GM19328 (cell line): ENCODE measurements around the gene RIPOR3.
"Not testable (repeated sequence)": the region's sequence is repeated elsewhere in the genome, so short reads cannot be mapped to it uniquely, and the experiment has no call there.

Source experiments
- ATAC-seq: cut with Tn5 transposase; IDR thresholded peaks from one replicate; pipeline ENCODE4 v1.9.1; 2021; ENCODE audit warnings: mild to moderate bottlenecking, moderate library complexity; ENCODE audit not compliant: unreplicated experiment

RIPOR3 gene

DNA sequence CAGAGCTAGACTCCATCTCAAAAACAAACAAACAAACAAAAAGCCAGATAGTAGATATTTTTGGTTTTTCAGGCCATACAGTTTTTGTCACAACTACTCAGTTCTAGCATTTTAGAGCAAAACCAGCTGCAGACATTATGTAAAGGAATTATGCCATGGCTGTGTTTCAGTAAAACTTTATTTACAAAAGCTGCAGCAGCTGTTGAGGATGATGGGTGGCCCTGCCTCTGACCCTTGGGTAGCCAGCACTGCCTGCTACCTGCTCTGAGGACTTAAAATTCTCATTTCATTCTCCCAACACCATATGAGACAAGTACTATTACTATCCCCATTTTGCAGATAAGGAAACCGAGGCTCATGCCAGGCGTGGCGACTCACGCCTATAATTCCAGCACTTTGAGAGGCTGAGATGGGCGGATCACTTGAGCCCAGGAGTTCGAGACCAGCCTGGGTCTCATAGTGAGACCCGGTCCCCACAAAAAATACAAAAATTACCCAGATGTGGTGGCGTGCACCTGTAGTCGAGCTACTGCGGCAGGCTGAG, 56.3 kb downstream of the RIPOR3 start:
- ATAC-seq, result no peak

DNA sequence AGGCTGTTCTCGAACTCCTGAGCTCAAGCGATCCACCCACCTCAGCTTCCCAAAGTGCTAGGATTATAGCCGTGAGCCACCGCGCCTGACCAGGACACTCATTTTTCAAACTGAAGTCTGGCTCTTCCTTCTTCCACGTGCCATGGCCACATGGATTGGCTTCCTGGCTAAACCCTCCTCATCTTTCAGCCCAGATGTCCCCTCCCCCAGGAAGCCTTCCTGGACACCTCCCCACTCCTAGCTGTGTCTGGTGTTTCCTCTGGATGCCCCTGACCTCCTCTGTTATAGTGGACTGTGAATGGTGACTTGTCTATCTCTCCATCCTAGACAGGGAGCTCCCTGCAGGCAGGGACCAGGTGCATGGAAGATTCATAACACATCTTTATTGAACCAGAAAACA, 57.2 kb downstream of the RIPOR3 start:
- no peak for ATAC-seq

DNA sequence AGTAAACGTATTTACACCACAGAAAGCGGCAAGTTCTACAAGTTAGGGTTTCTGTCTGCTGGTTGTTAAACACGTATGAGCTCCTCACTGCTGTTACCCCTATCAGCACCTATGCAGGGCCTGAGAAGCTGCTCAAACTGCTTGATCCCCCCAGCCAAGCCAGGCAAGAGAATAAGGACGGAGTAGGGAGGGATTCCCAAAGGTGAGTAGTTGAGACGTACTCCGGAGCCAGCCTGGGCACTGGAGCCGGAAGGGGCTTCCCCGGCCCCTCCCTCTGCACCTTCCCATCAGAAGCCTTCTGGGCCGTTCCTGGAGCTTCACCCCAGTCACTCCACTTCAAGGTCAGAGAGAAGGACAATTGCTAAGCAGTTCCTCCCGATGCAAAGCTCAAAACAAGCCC, 58.0 kb downstream of the RIPOR3 start:
- ATAC-seq, result no peak

DNA sequence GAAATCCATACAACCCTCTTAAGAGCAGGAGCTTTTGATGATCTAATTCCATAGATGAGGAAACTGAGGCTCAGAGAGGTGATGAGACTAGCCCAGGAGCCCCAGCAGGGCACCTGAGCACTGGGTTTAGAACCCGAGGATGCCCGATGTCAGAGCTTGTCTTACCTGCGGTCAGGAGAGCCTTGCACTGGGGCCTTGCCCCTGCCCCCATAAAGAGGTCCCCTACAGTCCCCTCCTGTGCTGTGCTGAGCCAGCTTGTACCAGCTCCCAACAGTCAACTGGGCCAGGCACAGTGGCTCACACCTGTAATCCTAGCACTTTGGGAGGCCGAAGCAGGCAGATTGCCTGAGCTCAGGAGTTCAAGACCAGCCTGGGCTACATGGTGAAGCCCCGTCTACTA, 58.6 kb downstream of the RIPOR3 start:
- no peak for ATAC-seq

DNA sequence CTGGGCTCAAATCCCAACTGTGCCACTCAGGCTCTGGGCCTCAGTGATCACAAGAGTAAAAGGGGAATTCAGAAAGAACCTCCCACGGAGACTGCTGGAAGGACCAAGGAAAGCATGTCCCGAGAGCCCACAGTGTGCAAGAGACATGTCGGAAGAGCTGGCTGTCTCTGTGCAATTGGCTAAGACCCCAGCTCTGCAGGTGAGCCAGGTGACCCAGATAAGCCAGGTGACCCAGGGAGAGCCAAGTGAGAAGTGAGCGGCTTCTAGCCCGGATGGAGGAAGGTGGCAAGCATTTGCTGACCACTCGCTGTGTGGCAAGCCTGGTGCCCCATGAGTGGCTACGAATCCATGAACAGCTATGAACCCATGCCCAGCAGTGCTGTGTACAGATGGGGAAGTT, 59.1 kb downstream of the RIPOR3 start:
- ATAC-seq, result no peak

DNA sequence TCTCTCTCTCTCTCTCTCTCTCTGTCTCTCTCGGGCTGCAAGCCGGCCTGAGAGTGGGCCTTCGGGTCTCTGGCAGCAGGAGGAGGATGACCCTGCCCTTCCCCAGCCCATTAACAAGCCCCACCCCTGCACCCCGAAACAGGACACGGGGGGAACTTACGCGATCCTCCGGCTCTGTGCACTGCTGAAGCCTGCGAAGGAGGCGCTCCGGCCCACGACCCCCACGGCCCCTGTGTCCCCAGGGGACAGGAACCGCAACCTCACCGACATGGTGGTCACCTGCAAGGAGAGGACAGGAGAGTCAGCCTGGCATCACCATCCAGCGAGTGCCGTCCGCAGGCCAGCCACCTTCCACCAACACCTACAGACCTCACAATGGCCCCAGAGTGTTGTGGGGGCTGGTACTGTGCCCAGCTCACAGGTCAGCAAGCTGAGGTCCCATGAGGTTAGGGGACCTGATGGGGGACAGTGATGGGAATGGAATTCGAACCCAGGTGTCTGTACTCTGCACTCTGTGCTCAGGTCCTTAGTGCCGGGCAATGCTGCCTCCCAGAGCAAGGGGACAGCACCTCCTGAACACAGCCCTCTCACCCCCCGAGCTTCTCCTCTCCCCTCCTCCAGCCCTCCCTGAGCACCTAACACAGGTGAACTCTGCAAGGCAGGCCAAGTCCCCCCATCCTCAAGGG, 60.6 kb downstream of the RIPOR3 start:
- no peak for ATAC-seq

DNA sequence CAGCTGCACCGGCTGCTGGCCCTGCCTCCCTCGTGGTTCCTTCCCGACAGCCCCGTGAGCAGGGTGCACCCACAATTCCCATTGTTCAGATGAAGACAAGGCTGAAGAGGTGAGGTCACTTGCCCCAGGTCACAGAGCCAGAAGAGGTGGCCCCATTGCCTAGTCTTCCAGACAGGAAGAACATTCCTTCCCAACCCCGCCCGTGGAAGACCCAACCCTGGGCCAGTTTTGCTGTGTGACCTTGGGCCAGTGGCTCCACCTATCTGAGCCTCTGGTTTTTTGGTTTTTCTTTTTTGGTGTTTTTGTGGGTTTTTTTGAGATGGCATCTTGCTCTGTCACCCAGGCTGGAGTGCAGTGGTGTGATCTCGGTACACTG, 61.7 kb downstream of the RIPOR3 start:
- ATAC-seq, result no peak

DNA sequence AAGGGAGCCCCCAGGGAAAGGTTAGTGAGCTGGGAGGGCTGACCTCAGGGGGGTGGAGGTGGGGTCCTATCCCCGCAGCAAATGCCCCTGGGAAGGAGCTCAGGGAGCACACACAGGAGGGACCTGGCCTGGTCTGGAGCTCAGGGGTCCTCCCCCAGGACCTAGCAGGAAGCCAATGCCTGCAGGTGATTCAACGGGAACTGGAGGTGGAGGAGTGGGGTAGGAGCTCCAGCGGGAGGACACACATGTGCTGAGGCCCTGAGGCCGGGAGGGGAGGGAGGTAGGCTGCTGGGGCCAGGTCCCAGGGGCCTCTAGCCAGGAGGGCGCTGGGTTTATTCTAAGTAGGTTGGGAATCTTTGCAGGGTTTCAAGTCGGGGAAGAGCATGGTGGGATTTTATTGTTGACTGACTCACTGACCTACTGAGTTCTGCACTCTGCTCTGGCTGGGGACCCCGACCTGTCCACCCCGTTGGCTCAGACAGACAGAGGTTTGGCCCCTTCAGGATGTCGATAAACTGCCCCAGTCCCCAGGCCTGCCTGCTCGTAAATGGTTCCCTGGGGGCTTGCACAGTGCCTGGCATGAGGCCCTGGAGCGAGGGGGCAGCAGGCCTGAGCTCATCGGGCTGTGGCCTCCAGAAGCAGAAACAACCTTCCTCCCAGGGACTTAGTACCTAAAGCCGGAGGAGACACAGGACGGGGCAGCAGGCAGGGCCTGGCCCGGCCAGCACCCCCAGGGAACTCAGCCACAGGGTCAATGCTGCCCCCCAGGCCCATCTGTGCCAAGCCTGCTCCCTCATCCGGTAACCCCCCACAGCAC, 62.3 kb downstream of the RIPOR3 start:
- ATAC-seq, result no peak

DNA sequence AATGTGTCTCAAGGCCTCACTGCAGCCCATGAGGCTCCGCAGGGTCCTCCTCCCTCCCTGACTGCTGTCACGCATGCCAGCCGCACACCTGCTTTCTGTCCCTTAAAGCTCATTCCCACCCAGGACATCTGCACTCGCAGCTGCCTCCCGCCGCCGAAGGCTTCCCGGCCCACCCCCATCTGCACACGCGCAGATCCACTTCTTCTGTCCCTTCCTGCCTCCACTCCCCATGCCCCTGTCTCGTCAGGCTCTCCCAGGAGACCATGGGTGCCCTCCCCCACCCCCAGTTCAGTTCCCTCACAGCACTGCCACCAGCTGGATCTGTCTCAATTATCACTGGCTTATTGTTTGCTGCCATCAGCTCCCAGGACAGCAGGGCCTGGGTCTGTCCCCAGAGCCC, 63.0 kb downstream of the RIPOR3 start:
- ATAC-seq, result no peak

DNA sequence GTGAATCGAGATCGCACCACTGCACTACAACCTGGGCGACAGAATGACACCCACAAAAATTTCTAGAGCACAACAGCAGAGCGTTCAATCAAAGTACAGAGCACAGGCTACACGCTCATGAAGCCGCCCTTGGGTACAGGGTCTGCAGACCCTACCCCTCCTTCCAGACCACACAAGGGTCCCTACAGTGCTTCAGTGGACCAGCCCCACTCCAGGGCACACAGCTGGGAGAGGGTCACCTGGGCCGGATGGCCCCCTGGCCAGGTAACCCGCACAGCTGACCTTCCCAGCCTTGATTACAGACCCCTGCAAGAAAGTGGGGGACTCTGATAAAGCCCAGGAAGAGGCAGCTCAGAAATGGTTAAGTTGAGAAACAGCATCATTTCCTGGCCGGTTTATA, 63.6 kb downstream of the RIPOR3 start:
- no peak for ATAC-seq

DNA sequence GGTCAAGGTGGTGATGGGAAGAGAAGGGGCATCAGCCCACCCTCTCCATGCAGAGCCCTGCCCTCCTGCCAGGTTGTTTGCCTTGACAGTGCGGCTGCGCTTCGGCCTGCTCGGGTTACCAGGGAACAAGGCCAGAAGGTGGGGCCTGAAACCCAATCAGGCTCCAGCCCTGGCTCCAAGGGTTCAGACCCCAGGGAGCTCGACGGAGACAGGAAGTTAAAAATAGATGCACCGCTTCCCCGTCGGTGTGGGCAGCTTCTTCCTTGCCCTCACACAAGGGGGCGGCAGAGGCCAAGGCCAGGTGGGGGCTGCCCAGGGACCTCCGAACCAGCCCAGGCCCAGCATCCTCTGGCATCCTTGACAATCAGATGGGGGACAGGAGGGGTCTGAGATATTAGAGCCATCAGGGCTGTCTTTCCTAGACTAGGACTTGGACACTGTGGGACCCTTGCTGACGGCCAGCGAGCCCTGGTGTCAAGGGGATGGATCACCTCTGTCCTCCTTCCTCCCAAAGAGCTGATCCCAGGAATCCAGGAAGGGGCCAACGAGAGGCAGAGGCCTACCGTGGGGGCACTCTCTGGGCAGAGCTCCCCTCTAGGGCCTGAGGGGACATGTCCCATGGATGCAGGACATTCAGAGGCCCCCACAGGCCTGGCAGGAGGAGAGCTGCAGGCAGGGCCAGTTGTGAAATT, 65.2 kb downstream of the RIPOR3 start:
- ATAC-seq, result no peak

DNA sequence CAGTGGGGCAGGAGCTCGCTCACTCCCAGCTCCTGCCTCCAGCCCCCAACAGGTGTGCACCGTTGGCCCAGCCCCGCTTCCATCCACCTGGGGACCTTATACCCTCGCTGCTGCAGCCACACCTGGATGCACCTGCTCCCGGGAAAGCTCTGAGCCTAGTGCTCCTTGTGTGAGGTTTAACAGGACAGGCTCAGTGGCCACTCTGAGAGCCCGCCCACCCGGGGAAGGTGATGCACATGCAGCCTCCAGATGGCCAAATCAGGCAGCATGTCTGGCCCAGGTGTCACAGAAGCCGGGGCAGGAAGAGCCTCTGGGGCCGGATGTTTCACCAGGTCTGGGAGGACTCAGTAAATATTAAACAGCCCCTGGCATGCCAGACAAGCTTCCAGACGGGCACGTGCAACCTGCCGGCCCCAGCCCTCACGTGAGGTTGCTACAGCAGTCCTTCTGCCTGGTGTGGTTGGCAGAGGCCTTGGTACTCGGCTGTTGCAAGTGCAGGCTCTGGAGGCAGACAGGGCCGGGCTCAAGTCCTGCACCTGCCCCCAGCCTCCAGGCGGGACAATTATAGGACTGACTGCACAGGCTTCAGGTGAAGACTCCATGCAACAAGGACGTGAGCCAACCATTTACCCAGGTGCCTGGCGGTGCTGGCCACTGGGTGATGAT, 66.9 kb downstream of the RIPOR3 start:
- no peak for ATAC-seq

DNA sequence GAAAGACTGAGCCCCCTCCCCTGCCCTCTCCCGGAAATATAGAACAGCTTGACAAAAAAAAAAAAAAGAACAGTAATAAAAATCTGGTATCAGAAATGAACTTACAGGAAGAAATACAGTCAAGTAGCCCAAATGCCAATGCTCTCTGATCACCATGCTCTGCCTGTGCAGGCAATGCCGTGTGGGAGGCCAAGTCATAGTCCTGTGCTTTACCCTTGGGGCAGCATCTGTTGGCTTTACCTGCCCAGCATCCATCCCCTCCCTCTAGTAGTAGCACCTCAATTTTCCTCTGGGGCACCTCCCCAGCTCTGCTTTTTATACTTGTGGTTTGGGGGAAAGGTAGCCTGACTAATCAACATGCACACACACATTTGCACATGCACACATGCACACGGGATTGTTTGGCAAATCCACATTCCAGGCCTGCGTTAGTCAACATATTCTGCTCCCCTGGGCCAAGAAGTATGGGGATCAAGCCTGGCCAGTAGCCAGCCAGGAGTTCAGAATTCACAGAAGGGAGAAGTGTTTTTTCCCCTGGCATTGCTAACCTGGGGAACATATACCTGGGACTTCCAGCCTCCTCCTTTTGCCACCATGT, 70.2 kb downstream of the RIPOR3 start:
- no peak for ATAC-seq

DNA sequence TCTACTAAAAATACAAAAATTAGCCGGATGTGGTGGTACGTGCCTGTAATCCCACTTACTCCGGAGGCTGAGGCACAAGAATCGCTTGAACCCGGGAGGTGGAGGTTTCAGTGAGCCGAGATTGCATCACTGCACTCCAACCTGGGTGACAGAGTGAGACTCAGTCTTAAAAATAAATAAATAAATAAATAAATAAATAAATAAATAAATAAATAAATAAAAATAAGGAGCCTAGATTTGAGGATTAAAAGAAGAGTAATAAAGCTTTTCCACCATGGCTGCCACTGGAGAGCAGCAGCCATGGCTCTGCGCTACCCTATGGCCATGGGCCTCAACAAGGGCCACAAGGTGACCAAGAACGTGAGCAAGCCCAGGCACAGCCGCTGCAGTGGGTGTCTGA, 70.9 kb downstream of the RIPOR3 start:
- ATAC-seq, result not testable (repeated sequence)

DNA sequence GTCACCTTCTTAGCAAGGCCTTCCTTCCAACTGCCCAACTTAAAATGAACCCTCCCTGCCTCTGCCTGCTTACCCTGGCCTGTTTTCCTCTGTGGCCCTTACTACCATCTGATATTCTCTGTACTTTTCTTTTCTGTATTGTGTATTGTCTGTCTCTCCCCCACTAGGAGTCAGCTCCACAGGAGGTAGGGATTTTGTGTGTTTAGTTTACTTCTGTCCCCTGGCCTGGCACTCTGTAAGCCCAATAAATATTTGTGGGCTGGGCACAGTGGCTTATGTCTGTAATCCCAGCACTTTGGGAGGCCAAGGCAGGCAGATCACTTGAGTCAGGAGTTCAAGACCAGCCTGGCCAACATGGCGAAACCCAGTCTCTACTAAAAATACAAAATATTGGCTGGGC, 72.8 kb downstream of the RIPOR3 start:
- no peak for ATAC-seq

DNA sequence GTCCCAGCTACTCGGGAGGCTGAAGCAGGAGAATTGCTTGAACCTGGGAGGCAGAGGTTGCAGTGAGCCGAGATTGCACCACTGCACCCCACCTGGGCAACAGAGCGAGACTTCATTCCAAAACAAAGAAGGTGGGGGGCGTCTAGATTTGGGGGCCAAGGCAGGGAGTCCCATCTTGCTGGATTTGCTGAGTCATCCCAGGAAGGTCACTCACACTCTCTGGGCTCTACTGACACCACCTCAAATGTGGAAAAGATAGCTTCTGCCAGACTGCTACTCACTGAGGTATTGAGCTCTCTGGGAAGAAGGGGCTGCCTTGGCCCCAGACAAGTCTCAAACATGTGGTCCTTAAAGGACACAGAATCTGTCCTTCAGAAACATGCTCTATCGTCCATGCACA, 74.3 kb downstream of the RIPOR3 start:
- no peak for ATAC-seq

DNA sequence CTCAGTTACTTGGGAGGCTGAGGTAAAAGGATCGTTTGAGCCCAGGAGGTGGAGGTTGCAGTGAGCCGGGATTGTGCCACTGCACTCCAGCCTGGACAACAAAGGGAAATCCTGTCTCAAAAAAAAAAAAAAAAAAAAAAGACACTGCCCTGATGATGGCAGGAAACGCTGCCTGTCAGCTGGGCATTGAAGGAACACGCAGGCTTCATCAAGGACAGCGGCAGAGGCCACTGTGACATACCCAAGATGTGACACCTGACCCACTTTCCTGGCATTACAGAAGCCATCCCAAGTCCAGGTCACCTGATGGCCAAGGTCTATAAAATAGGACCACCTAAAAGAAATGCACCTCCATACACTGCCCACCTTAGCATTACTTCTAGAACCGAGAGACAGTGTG, 75.9 kb downstream of the RIPOR3 start:
- ATAC-seq, result no peak

DNA sequence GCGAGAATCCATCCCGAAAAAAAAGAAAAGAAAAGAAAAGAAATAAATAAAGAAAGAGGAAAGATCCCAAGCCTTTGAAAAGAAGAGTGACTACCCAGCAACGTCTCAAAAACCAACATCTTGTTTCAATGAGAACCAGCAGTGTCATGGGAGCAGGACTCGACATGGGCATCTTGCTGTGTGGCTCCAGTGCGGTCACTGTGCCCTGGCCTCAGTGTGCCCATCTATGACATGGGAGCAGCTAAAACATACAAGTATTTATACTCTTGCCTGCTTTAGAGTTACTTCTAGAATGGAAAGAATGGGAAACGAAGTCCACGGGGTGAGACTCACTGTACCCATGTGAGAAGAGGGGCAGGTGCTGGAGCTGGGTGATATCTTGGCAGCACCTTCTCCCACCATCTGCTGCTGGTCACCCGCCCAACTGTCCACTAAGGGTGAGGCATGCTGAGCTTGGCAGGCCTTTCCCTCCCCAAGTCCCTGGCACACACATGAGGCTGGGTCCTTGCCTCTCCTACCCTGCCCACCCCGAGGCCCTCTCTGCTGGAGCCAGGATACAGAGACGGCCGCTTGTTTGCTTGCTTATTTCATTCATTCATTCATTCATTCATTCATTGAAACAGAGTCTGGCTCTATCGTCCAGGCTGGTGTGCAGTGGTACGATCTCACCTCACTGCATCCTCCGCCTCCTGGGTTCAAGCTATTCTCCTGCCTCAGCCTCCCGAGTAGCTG, 77.7 kb downstream of the RIPOR3 start:
- no peak for ATAC-seq

DNA sequence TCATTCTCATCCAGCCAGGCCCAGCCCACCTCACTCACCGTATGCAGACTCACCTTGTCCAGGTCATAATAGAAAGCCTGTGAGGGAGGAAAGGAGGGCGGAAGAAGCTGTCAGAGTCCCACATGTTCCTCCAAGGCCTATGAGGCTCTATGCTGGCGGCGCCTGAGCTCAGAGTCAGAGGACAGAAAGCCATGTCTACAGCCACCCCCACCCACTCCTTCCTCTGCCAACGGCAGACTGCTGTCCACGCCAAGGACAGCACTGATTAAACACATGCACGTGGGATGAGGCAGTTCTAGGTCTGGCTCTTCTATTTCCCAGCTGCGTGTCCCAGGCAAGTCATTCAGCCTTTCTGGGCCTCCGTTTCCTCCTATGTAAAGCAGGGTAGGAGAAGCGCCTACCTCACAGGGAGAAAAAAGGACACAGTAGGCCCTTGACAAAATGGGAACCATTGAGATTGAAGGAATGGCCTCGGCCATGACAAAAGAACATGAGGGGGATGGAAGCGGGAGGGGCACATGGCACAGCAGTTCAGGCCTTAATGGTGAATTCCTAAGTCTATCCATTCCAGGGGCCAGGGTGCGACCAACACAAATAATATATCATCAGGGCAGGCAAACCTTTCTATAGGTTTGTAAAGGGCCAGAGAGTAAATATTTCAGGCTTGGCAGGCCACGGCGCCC, 80.1 kb downstream of the RIPOR3 start:
- no peak for ATAC-seq
